NCI-H146 treated with DMSO at 0.1 percent for 48 hours (cell line): ENCODE data around the gene NYAP2.

Experiments used
- DNase-seq: peaks from one replicate; lab custom pipeline; 2025; ENCODE audit not compliant: unreplicated experiment; lab: John Stamatoyannopoulos, UW

Gene NYAP2

DNA sequence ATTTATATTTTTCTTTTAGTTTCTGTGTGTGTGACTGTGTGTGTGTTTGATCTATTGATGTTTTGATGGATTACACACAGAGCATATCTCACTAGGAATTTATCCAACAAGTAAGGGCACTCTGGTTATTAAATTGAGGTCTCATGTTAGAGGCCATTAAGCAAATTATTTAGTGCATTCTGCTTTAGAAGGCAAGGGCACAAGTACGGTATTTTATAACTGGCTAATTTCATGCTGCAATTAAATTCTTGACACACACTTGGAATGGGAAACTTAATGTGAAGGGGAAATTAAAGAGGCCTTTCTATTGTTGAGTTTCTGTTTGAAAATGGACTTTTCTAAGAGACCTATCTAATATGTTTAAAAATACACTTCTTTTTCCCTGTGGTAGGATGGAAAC, 25.8 kb downstream of the NYAP2 start:
- no peak for DNase-seq

DNA sequence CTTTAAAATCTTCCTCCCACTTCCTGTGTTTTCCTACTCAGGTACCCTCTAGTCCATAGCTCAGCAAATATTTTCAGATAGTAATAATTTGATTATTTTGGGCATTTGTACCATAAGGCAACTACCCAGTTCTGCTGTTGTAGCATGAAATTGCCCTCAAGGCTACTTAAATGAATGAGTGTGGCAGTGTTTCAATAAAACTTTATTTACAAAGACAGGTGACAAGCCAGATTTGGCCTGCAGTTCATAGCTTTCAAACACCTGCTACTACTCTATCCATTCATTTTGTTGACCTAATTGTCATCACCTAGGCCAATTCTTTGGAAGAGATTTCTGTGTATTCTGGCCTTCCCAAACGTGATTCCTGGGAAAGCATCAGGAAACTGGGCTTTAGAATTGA, 28.9 kb downstream of the NYAP2 start:
- no peak for DNase-seq

- no peak for DNase-seq
Observed at GRCh38 chr2:225429717-225430116, 30.2 kb downstream of the NYAP2 start.

- no peak for DNase-seq
Observed at GRCh38 chr2:225431105-225431863, 31.8 kb downstream of the NYAP2 start.

- DNase-seq, result no peak
Observed at GRCh38 chr2:225434014-225434413, 34.5 kb downstream of the NYAP2 start.

DNA sequence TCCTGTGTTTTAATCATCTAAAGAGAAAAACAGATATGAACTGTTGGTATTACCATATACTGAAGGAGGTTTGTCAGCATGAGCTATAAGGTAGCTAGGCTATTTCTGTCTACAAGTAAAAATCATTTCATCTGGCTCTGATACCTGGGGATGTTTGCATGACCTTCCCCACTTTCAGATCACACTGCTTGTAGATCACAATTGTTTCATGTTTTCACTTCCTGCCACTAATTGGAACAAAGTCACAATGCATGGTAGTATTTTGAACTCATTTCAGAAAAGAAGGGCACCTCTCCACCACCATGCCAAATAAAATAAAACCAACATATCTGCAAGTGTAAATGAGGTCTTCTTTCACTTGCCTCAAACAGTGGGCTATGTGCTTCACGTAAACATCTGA, 37.8 kb downstream of the NYAP2 start:
- no peak for DNase-seq

GRCh38 chr2:225438248-225438647, 38.7 kb downstream of the NYAP2 start:
- DNase-seq, result no peak

DNA sequence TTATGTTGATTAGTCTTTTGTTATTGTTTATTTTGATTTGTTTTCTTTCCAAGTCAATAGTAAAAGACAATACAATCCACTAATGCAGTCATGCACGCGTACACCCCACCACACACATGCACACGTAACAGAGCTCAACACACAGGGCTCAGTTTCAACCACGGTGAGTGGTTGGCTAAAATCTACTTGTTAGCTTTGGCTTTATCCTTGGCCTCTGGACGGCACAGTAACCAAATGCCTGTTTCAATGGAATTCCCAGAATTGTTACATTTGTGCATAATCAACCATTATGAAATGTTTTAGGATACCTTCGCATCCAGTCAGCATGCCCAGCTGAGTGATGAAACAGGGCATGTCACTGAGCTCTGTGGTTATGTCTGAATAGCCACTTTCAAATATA, 53.2 kb downstream of the NYAP2 start:
- DNase-seq, result no peak

- no peak for DNase-seq
Observed at GRCh38 chr2:225454412-225454811, 54.9 kb downstream of the NYAP2 start.

DNA sequence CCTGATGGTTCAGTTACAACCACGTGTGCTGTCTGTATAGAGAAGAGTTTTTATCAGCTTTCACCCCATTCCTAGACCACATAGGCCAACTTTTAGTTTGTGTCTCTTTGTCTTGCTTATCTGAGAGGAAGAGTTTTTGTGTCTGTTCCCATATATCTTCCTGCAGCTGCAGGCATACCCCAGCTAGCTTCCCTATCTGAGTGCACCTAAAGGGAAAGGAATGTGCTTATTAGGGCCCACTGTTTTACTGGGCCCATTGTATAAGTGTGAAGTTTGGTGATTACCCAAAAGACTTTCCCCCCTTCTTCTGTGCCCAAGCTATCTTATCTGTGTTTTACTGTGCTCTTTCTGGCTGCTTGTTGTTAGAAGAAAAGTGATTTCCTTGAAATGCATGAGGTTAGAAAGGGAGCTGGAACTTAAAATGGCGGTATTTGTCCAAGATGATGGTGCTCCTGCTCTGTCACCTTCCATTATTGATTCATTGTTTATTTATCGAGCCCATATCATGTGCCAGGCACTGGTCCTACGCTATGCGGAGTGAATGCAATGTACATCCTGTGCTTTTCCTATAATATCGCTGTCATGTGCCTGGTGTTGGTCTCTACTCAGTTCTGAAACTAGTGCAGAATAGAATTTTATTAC, 57.2 kb downstream of the NYAP2 start:
- no peak for DNase-seq

DNA sequence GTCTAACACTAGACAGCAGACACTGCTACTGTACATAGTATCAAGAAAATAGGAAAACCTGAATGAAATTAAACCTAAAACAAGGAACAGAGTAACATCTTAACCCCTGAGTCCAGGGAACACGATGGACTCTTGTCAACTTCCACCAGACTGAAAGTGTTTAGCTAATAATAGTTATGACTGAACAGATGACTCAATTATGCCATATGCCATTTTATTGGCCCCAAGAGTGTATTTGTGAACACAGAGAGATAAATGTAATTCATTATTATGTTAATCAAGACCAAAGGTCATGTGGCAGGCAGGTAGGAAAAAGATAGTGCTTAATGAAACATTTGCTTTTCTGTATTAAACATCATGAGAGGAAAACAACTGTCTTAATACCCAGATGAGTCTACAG, 58.0 kb downstream of the NYAP2 start:
- peak; percentile 0 for DNase-seq

GRCh38 chr2:225458431-225459117, 59.1 kb downstream of the NYAP2 start:
- no peak for DNase-seq

- DNase-seq, result no peak
Observed at GRCh38 chr2:225462417-225462816, 62.9 kb downstream of the NYAP2 start.

DNA sequence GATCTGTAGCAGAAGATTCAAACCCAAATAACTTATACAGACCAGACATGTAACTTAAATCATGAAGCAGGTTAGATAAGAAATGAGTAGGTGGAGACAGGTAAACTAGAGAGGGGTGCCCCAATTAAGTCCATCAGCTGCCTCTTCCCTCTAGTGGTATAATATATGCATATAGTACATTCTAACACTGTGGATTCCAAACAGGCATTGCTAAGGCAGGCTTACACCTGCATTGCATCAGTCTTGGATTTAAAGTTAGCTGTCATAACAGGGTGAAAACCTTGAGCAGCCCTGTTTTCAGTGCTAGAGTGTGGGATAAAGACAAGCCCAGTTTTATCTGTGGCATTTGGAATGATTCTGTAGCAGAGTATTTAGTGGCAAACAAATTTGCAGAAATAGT, 63.4 kb downstream of the NYAP2 start:
- DNase-seq, result no peak

DNA sequence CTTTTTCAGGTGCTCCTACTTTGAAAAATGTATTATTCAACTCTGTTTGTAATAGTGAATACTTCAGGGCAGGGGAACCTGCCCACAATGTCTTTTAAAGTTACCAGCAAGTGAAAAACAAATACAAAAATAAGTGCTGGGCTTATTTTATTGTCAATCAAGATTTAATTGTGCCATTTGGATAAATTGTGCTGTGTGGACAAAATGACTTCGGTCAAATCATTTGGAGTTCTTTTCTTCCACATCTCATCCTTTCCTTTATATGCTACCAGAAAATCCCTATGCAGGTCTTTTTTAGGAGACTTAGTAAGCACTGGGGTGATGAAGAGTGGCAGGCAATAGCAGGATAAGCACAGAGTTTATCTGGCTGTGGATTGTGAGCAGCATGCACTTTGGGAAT, 63.9 kb downstream of the NYAP2 start:
- DNase-seq, result no peak

- DNase-seq, result no peak
Observed at GRCh38 chr2:225464346-225465025, 65.0 kb downstream of the NYAP2 start.

DNA sequence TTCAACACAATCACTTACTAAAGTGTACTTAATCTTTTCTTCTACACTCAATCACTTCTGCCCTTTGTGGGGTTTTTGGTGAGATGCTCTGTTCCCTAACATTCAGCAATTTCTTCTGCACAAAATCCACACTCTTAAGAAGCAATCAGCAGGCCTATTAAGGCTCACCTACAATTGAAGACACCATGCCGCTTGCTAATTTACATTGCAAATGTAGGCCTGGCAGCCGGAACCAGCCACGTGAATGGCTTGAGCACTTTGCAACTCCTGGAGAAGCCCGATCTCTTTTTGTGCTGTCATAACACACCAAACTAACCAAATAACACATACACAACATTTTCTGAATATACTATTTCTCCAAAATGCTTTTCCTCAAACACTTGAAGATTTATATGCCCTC, 66.3 kb downstream of the NYAP2 start:
- DNase-seq, result peak; percentile 1

- DNase-seq, result no peak
Observed at GRCh38 chr2:225466891-225467604, 67.5 kb downstream of the NYAP2 start.

- no peak for DNase-seq
Observed at GRCh38 chr2:225468131-225468530, 68.6 kb downstream of the NYAP2 start.

DNA sequence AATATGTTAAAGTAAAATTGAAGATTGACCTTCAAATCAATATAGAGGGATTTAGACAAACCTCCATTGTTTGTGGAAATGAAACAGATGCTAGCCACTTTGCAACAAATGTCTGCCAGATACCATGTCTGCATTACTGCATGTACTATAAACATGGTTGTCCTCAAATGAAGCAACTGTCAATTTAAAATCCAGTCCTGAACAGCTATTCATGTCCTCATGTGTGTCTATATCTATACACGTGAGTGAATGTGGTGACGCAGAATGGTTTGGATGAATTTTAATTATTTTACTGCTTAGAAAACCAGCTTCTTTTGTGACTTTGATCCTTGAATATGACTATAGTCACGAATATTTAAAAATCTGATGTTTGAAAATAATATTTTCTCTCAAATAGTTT, 71.5 kb downstream of the NYAP2 start:
- no peak for DNase-seq

DNA sequence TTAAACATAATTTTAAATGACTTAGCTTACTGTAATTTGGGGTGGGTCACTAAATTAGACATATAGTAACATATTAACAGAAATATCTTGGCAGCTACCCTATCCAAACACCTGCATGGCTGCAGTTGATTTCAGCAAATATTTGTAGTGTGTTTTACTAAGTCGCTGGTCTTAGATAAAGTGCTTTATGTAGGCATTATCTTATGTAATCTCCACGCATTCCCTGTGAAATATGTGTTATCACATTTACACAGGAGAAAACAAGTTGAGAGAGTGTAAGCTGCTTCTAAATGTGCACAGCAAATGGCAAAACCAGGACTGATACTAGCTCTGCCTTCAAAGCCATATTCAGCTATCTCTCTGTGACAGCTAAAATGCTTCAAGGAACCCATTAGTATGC, 72.0 kb downstream of the NYAP2 start:
- no peak for DNase-seq
